Smooth muscle cell (in vitro differentiated cells): ENCODE measurements around the gene CNNM4. TPM values are rescaled to one million over a fixed set of nuclear protein-coding genes. Genes with fewer than 3 reads are reported as not detected.

Experiments used
- DNase-seq: peaks from one replicate; lab custom pipeline; 2025; ENCODE audit not compliant: unreplicated experiment; lab: John Stamatoyannopoulos, UW
- H2AFZ ChIP-seq: fragments of 200-600 bp; sonication (generic); 2 replicates; pipeline ENCODE4 v1.6.0; 2016; ENCODE audit warnings: antibody characterized with exemption, low read depth, mild to moderate bottlenecking
- H3F3A ChIP-seq: fragments of 200-600 bp; sonication (generic); 2 replicates; pipeline ENCODE4 v1.6.0; 2017; ENCODE audit warnings: antibody characterized with exemption, low read depth
- H3K27ac ChIP-seq: fragments of 200-600 bp; sonication (generic); 2 replicates; pipeline ENCODE4 v1.5.1; 2016; ENCODE audit warnings: low read depth, mild to moderate bottlenecking
- H3K27me3 ChIP-seq: fragments of 200-600 bp; sonication (generic); 2 replicates; pipeline ENCODE4 v1.6.1; 2016; ENCODE audit warnings: low read depth, mild to moderate bottlenecking
- H3K36me3 ChIP-seq: fragments of 200-600 bp; sonication (generic); 2 replicates; pipeline ENCODE4 v1.5.1; 2016; ENCODE audit warnings: low read depth
- H3K4me1 ChIP-seq: fragments of 200-600 bp; sonication (generic); 2 replicates; pipeline ENCODE4 v1.5.1; 2016; ENCODE audit warnings: low read depth
- H3K4me2 ChIP-seq: fragments of 200-600 bp; sonication (generic); 2 replicates; pipeline ENCODE4 v1.6.0; 2016; ENCODE audit warnings: mild to moderate bottlenecking
- H3K4me3 ChIP-seq: fragments of 200-600 bp; sonication (generic); 2 replicates; pipeline ENCODE4 v1.5.1; 2016; ENCODE audit warnings: mild to moderate bottlenecking
- H3K79me2 ChIP-seq: fragments of 200-600 bp; sonication (generic); 2 replicates; pipeline ENCODE4 v1.6.0; 2016; ENCODE audit warnings: low read depth, mild to moderate bottlenecking
- H3K9ac ChIP-seq: fragments of 200-600 bp; sonication (generic); 2 replicates; pipeline ENCODE4 v1.6.0; 2016; ENCODE audit warnings: low read depth
- H3K9me3 ChIP-seq: fragments of 200-600 bp; sonication (generic); replicated peaks from 2 replicates; pipeline ENCODE4 v1.5.1; 2016; ENCODE audit warnings: low read depth
- H4K20me1 ChIP-seq: fragments of 200-600 bp; sonication (generic); 2 replicates; pipeline ENCODE4 v1.6.0; 2016; ENCODE audit warnings: low read depth
- CTCF ChIP-seq: fragments of 200-600 bp; sonication (generic); IDR thresholded peaks from 2 replicates; pipeline ENCODE4 v1.5.1; 2017; ENCODE audit warnings: borderline replicate concordance, mild to moderate bottlenecking, antibody characterized with exemption; ENCODE audit not compliant: insufficient read depth, poor library complexity, severe bottlenecking
- WGBS: methylation state at CpG from one replicate; pipeline ENCODE4 v1.1.7; 2016; ENCODE audit warnings: low lambda C conversion rate; 5-methylcytosine and 5-hydroxymethylcytosine counted together
- polyA plus RNA-seq: library from polyadenylated mRNA; unstranded; fragments of >200 nt; fragmentation: Nextera tagmentation; extraction: Ambion mirVana; gene quantifications from 2 replicates; pipeline ENCODE4 v1.2.1, GENCODE V29; 2016
- total RNA-seq: library from RNA; depleted of rRNA; stranded (reverse); fragments of >200 nt; gene quantifications from 2 replicates; pipeline ENCODE4 v1.2.3, GENCODE V29; 2014

The CNNM4 gene
- total and polyA plus RNA-seq, 2 experiments from 2014 or later = 7.2 to 10.1 TPM

GRCh38 chr2:96822786-96823185 is 62.1 kb downstream of the CNNM4 start:
- peaks cover 10% of the 10 kb centered on the region for H3K4me1 ChIP-seq
- DNase-seq = no peak
- H3K9me3 ChIP-seq = no peaks in the 10 kb centered on the region
- H3F3A ChIP-seq = no peaks in the 10 kb centered on the region
- H4K20me1 ChIP-seq = peaks cover 17% of the 10 kb centered on the region
- H3K36me3 ChIP-seq = no peaks in the 10 kb centered on the region
- H3K9ac ChIP-seq = no peak overlapping the region
- H3K27me3 ChIP-seq = peaks cover under 1% of the 10 kb centered on the region
- no peak overlapping the region for H3K27ac ChIP-seq
- no peaks in the 10 kb centered on the region for H3K79me2 ChIP-seq
- TF ChIP-seq CTCF = no peak
- no peak overlapping the region for H3K4me2 ChIP-seq
- no peak overlapping the region for H2AFZ ChIP-seq
- no peak overlapping the region for H3K4me3 ChIP-seq
- 92% methylated on average over 4 of the region's 4 CpGs for WGBS

- Histone ChIP-seq H3K27ac (no peak overlapping the region), H3K4me2 (no peak overlapping the region), H3F3A (no peaks in the 10 kb centered on the region), H3K9me3 (no peaks in the 10 kb centered on the region), H3K4me3 (no peak overlapping the region), H3K9ac (no peak overlapping the region), H2AFZ (no peak overlapping the region), H3K36me3 (no peaks in the 10 kb centered on the region), H4K20me1 (peaks cover 14% of the 10 kb centered on the region), H3K4me1 (peaks cover 7% of the 10 kb centered on the region), H3K79me2 (no peaks in the 10 kb centered on the region), H3K27me3 (no peaks in the 10 kb centered on the region)
- no peak for TF ChIP-seq CTCF
- no peak for DNase-seq
- 95% methylated on average over 11 of the region's 11 CpGs for WGBS
Measured at GRCh38 chr2:96823198-96823597, 62.5 kb downstream of the CNNM4 start.

GRCh38 chr2:96824079-96824870 is 63.6 kb downstream of the CNNM4 start:
- 75% methylated on average over 6 of the region's 6 CpGs for WGBS
- H3K36me3 ChIP-seq = no peaks in the 10 kb centered on the region
- no peaks in the 10 kb centered on the region for H3K27me3 ChIP-seq
- H3K9me3 ChIP-seq = no peaks in the 10 kb centered on the region
- H3K9ac ChIP-seq = no peak overlapping the region
- no peaks in the 10 kb centered on the region for H3F3A ChIP-seq
- H3K4me1 ChIP-seq = peaks cover 7% of the 10 kb centered on the region
- no peaks in the 10 kb centered on the region for H3K79me2 ChIP-seq
- no peak overlapping the region for H3K27ac ChIP-seq
- DNase-seq = no peak
- H3K4me3 ChIP-seq = no peak overlapping the region
- H4K20me1 ChIP-seq = peaks cover 5% of the 10 kb centered on the region
- no peak overlapping the region for H3K4me2 ChIP-seq
- TF ChIP-seq CTCF = no peak
- H2AFZ ChIP-seq = no peak overlapping the region

GRCh38 chr2:96825057-96825456 is 64.4 kb downstream of the CNNM4 start:
- no peak overlapping the region for H3K27ac ChIP-seq
- DNase-seq = no peak
- 97% methylated on average over 14 of the region's 14 CpGs for WGBS
- H3K4me3 ChIP-seq = no peak overlapping the region
- TF ChIP-seq CTCF = no peak
- H3K9me3 ChIP-seq = no peaks in the 10 kb centered on the region
- peaks cover 7% of the 10 kb centered on the region for H3K4me1 ChIP-seq
- H2AFZ ChIP-seq = no peak overlapping the region
- H3K9ac ChIP-seq = no peak overlapping the region
- no peaks in the 10 kb centered on the region for H3K27me3 ChIP-seq
- H3K36me3 ChIP-seq = no peaks in the 10 kb centered on the region
- no peaks in the 10 kb centered on the region for H3K79me2 ChIP-seq
- H4K20me1 ChIP-seq = peaks cover 5% of the 10 kb centered on the region
- H3F3A ChIP-seq = no peaks in the 10 kb centered on the region
- no peak overlapping the region for H3K4me2 ChIP-seq
